Measurements from ENCODE around the gene OTOP3.

The OTOP3 gene

DNA sequence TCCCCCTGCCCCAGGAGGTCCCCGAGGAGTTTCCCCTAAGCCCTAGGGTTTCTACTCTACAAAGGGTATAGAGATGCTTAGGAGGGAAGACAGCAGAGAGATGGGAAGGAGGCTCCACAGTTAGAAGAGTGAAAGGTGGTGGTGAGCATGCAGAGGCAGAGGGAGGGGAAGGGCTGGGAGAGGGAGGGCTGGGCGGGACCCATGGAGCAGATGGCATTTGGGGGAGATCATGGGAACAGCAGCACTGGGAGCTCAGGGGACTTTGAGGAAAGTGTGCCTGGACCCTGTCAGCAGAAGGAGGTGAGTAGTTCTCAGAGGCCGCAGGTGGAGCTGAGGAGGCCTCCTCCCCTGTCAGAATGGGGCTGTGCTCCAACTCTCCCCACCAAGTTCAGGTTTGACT lies 650 bp upstream of the OTOP3 start:
- no peak for TF ChIP-seq EP300 (IDR thresholded peaks at IDR 0.05; ENCODE audit: borderline replicate concordance)
- TF ChIP-seq EGR1 (IDR thresholded peaks at IDR 0.05): no peak

DNA sequence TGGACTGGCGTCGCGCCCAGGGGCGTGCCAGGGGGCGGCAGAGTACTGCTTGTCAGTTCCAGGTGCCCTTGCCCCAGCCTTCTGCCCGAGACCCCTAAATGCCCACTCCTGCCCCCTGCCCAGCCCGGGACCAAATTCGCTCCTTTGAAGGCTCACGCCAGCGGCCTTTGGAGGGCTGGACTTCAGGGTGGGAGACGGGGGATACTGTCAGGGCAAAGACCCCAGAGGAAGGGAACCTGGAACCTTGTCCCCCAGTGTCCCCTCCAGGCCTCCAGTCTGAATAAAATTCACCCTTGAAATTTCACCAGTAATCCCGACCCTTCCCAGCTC lies 737 bp downstream of the OTOP3 start:
- no peak for TF ChIP-seq NFIC (IDR thresholded peaks at IDR 0.05)
- TF ChIP-seq, protein P1, sequence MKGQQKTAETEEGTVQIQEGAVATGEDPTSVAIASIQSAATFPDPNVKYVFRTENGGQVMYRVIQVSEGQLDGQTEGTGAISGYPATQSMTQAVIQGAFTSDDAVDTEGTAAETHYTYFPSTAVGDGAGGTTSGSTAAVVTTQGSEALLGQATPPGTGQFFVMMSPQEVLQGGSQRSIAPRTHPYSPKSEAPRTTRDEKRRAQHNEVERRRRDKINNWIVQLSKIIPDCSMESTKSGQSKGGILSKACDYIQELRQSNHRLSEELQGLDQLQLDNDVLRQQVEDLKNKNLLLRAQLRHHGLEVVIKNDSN (IDR thresholded peaks at IDR 0.05): no peak
- no peak for TF ChIP-seq TCF12 (IDR thresholded peaks at IDR 0.05; ENCODE audit: low read depth)
- no peak for TF ChIP-seq TEAD4 (IDR thresholded peaks at IDR 0.05)
- no peak for TF ChIP-seq FOXM1 (IDR thresholded peaks at IDR 0.05; ENCODE audit: borderline replicate concordance, low read depth)
- TF ChIP-seq CREB1 (IDR thresholded peaks at IDR 0.05; ENCODE audit: low read depth): no peak
- TF ChIP-seq, protein P2, sequence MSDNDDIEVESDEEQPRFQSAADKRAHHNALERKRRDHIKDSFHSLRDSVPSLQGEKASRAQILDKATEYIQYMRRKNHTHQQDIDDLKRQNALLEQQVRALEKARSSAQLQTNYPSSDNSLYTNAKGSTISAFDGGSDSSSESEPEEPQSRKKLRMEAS (IDR thresholded peaks at IDR 0.05): no peak
- TF ChIP-seq TAF1 (IDR thresholded peaks at IDR 0.05; ENCODE audit: low read depth): no peak
- TF ChIP-seq EP300 (IDR thresholded peaks at IDR 0.05; ENCODE audit: borderline replicate concordance): no peak
- no peak for TF ChIP-seq RAD21 (IDR thresholded peaks at IDR 0.05; ENCODE audit: low read depth)
- TF ChIP-seq, protein P3, sequence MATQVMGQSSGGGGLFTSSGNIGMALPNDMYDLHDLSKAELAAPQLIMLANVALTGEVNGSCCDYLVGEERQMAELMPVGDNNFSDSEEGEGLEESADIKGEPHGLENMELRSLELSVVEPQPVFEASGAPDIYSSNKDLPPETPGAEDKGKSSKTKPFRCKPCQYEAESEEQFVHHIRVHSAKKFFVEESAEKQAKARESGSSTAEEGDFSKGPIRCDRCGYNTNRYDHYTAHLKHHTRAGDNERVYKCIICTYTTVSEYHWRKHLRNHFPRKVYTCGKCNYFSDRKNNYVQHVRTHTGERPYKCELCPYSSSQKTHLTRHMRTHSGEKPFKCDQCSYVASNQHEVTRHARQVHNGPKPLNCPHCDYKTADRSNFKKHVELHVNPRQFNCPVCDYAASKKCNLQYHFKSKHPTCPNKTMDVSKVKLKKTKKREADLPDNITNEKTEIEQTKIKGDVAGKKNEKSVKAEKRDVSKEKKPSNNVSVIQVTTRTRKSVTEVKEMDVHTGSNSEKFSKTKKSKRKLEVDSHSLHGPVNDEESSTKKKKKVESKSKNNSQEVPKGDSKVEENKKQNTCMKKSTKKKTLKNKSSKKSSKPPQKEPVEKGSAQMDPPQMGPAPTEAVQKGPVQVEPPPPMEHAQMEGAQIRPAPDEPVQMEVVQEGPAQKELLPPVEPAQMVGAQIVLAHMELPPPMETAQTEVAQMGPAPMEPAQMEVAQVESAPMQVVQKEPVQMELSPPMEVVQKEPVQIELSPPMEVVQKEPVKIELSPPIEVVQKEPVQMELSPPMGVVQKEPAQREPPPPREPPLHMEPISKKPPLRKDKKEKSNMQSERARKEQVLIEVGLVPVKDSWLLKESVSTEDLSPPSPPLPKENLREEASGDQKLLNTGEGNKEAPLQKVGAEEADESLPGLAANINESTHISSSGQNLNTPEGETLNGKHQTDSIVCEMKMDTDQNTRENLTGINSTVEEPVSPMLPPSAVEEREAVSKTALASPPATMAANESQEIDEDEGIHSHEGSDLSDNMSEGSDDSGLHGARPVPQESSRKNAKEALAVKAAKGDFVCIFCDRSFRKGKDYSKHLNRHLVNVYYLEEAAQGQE (IDR thresholded peaks at IDR 0.05; ENCODE audit: low read depth): no peak
- TF ChIP-seq EGR1 (IDR thresholded peaks at IDR 0.05): no peak
- TF ChIP-seq ZBTB7A (IDR thresholded peaks at IDR 0.05; ENCODE audit: low read depth): no peak
- no peak for TF ChIP-seq YY1 (IDR thresholded peaks at IDR 0.05; ENCODE audit: low read depth)
- no peak for TF ChIP-seq CEBPB (IDR thresholded peaks at IDR 0.05)

DNA sequence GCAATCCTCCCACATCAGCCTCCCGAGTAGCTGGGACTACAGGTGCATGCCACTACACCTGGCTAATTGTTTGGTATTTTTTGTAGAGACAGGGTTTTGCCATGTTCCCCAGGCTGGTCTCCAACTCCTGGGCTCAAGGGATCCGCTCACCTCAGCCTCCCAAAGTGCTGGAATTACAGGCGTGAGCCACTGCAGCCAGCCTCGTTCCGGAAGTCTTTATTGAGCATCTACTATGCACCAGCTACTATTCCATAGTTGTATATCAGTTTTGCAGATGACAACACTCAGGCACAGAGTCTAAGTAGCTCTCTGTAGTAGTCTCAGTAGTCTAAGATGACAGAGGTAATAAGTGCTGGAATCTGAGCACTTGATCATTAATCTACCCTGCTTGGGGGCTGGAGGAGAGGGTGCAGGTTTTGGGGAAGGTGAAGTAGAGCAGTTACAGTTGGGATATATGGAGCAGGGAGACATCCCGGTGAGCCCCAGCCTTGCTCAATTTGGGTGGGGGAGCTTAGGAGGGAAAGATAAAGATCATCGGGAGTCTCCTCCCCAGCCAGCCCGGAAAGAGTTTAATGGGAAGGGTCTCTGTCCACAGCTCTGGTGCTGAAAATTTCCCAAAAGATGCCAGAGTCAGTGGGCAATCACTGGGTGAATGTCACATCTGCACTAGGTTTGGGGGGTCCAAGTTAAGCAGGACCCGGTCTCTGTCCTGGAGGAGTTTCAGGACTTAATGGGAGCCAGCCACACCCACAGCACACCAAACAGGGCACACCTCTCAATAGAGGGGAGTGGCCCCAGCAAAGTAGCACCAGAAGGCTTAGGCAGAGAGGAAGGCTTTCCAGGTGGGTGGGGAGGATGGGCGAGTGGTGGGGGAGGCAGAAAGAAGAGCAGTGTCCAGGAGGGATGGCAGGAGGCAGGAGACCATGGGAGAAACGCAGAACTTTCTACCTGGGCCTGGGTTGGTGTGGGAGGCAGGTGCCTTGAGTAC lies 1.7 kb downstream of the OTOP3 start:
- TF ChIP-seq, protein P2 (IDR thresholded peaks at IDR 0.05): no peak
- TF ChIP-seq TCF12 (IDR thresholded peaks at IDR 0.05; ENCODE audit: low read depth) (no peak), FOXM1 (IDR thresholded peaks at IDR 0.05; ENCODE audit: borderline replicate concordance, low read depth) (no peak), CREB1 (IDR thresholded peaks at IDR 0.05; ENCODE audit: low read depth) (no peak), CEBPB (IDR thresholded peaks at IDR 0.05) (no peak), ZBTB7A (IDR thresholded peaks at IDR 0.05; ENCODE audit: low read depth) (peak; percentile 56; the same call in 1 of the 2 replicates)
- TF ChIP-seq, protein P3 (IDR thresholded peaks at IDR 0.05; ENCODE audit: low read depth): peak; percentile 91

DNA sequence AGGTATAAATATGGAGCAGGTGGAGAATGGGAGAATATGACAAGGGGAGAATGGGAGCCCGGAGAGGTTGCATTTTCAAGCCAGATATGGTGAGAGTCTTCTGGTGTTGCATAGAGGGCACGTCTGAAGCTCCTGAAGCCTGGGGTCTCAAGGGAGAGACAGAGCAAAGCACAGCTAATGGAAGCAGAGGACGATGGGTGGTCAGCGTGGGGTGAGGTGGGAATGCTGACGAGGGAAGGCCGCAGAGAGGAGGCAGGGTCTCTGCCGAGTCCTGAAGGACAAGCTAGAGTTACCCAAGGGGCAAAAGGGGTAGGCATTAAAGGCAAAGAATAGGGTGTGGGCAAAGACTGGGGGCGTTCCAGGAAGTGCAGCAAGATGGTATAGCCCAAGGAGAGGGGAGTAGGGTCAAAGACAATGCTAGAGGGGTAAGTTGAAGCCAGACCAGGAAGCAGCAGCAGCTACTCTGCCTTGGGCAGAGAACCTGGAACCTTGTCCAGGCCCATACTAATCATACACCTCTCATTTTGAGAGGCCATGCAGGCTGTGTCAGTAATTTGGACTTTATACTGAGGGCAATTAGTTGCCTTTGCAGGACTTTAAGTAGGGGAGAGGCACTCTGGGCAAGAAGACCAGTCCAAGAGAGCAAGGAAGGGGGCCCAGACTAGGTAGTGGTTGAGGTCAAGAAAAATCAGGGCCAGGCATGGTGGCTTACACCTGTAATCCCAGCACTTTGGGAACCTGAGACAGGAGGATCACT lies 2.7 kb downstream of the OTOP3 start:
- TF ChIP-seq, protein P1 (IDR thresholded peaks at IDR 0.05): no peak
- TF ChIP-seq CREB1 (IDR thresholded peaks at IDR 0.05; ENCODE audit: low read depth): no peak
- TF ChIP-seq TCF12 (IDR thresholded peaks at IDR 0.05; ENCODE audit: low read depth): no peak
- TF ChIP-seq CEBPB (IDR thresholded peaks at IDR 0.05): no peak
- TF ChIP-seq RAD21 (IDR thresholded peaks at IDR 0.05; ENCODE audit: low read depth): no peak
- no peak for TF ChIP-seq NFIC (IDR thresholded peaks at IDR 0.05)
- TF ChIP-seq, protein P3 (IDR thresholded peaks at IDR 0.05; ENCODE audit: low read depth): no peak; the same call in 1 of the 2 replicates
- no peak for TF ChIP-seq TAF1 (IDR thresholded peaks at IDR 0.05; ENCODE audit: low read depth)
- TF ChIP-seq, protein P2 (IDR thresholded peaks at IDR 0.05): no peak
- no peak for TF ChIP-seq EGR1 (IDR thresholded peaks at IDR 0.05)
- no peak for TF ChIP-seq FOXM1 (IDR thresholded peaks at IDR 0.05; ENCODE audit: borderline replicate concordance, low read depth)
- TF ChIP-seq YY1 (IDR thresholded peaks at IDR 0.05; ENCODE audit: low read depth): no peak
- no peak for TF ChIP-seq EP300 (IDR thresholded peaks at IDR 0.05; ENCODE audit: borderline replicate concordance)
- no peak for TF ChIP-seq TEAD4 (IDR thresholded peaks at IDR 0.05)

All from Ishikawa (cell line).